Measurements from ENCODE around the gene ACOX3.

The ACOX3 gene

DNA sequence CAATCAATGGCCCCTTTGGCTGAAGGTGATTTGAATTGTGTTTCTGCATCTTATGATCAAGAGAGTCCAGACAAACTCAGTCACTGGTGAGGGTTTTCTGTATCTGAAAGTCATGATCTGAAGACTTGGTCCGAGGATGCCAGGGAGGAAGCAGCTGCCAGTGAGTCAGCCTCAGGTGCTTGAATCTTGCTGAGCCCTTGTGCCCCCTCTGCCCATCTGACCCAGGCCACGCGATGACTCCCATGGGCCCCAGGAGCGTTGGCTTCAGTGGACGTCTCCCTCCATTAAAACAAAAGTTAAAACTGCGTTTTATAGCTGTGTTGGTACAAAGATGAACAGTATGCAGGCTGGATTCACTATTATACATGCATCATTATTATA lies 109.0 kb downstream of the ACOX3 start:
- H3K27ac ChIP-seq (ENCODE audit: insufficient read depth, low read length, poor library complexity, severe bottlenecking) = no peak overlapping the region
- DNase-seq = no peak
- no peaks in the 10 kb centered on the region for H3K27me3 ChIP-seq (replicated peaks; ENCODE audit: control insufficient read depth, insufficient read depth, low read length, poor library complexity, severe bottlenecking)
- H3K4me3 ChIP-seq (ENCODE audit: insufficient read depth, low read depth, low read length, poor library complexity, severe bottlenecking) = no peak overlapping the region
- H3K36me3 ChIP-seq (ENCODE audit: control insufficient read depth, insufficient read depth, low read length) = no peaks in the 10 kb centered on the region
- no peaks in the 10 kb centered on the region for H3K9me3 ChIP-seq (ENCODE audit: control insufficient read depth, low read length)
- no peaks in the 10 kb centered on the region for H3K4me1 ChIP-seq (ENCODE audit: control insufficient read depth, insufficient read depth, low read length, poor library complexity, severe bottlenecking)

DNA sequence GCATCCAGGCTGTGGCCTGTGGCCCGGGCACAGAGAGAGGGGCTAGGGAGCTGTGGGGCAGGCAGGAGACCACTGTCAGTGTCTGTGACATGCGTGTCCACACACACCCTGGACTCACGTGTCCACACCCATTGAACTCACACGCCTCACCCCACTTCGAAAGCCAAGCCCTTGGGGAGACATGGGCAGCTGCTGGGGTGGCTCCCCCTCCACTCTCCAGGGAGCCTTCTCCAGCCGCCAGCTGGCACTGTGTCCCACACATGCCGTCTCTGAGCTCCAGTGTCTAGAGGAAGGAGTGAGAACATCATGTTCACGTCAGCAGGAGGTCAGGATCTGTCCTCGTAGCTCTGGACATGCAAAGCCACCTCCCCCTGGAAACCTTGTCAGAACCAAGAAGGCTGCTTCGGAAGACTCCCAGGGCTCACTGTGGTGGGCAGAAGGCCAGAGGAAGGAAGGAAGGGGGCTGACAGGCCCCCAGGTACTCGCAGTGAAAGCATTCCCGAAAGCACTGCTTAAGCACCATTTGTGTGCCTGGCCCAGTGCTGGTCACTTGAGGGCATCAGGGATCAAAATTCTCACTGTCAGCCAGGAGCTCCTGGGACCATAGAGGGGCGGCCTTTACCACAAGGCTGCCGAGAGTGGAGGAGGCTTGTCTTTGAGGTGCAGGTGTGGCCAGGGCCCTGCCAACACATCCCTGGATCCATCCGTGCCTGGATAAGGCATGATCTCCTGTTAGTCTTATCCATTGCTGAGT lies 109.5 kb downstream of the ACOX3 start:
- Histone ChIP-seq H3K9me3 (ENCODE audit: control insufficient read depth, low read length) (no peaks in the 10 kb centered on the region), H3K36me3 (ENCODE audit: control insufficient read depth, insufficient read depth, low read length) (no peaks in the 10 kb centered on the region), H3K4me1 (ENCODE audit: control insufficient read depth, insufficient read depth, low read length, poor library complexity, severe bottlenecking) (no peaks in the 10 kb centered on the region), H3K4me3 (ENCODE audit: insufficient read depth, low read depth, low read length, poor library complexity, severe bottlenecking) (no peak overlapping the region), H3K27me3 (replicated peaks; ENCODE audit: control insufficient read depth, insufficient read depth, low read length, poor library complexity, severe bottlenecking) (no peaks in the 10 kb centered on the region), H3K27ac (ENCODE audit: insufficient read depth, low read length, poor library complexity, severe bottlenecking) (no peak overlapping the region)
- no peak for DNase-seq

DNA sequence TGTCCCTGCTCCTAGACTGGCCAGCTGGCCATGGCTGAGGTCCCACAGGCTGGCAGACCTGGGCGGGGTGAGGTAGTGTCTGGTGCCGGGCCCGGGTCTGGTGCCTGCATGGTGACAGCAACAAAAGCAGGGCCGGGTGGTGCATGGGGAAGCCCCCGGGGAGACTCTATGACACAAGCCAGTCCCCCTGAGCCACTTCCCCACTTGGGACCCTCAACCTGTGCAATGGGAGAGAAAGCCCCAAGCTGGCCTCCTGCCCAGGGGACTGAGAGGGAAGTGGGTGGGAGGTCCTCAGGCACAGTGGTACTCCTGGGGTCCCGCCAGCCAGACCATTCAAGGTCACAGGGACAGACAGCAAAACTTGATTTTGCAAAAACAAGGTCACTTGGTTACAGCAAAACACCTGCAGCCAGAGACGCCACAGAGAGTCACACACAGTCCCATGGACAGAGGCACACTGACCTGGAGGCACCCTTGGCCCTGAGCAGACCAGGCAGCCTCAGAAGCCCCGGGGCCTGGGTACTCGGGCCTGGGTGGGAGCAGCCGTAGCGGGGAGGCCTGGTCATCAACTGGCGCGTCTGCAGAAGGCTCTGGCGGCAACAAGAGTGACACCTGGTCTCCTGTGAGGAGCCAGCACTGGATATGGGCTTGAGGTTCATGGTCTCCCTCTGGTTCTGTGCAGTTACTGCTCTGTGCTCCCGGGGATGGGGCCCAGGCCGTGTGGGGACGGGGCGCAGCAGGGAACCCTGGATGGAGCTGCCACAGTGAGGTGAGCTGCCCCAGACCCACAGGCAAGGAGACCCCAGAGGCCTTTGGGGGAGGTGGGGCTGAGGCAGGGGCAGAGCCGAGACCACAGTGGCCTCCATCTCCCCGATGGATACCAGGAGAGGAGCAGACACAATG lies 110.4 kb downstream of the ACOX3 start:
- H3K4me3 ChIP-seq (ENCODE audit: insufficient read depth, low read depth, low read length, poor library complexity, severe bottlenecking) = no peak overlapping the region
- H3K9me3 ChIP-seq (ENCODE audit: control insufficient read depth, low read length) = no peaks in the 10 kb centered on the region
- H3K4me1 ChIP-seq (ENCODE audit: control insufficient read depth, insufficient read depth, low read length, poor library complexity, severe bottlenecking) = no peaks in the 10 kb centered on the region
- DNase-seq = no peak
- H3K36me3 ChIP-seq (ENCODE audit: control insufficient read depth, insufficient read depth, low read length) = no peaks in the 10 kb centered on the region
- H3K27ac ChIP-seq (ENCODE audit: insufficient read depth, low read length, poor library complexity, severe bottlenecking) = no peak overlapping the region
- no peaks in the 10 kb centered on the region for H3K27me3 ChIP-seq (replicated peaks; ENCODE audit: control insufficient read depth, insufficient read depth, low read length, poor library complexity, severe bottlenecking)

DNA sequence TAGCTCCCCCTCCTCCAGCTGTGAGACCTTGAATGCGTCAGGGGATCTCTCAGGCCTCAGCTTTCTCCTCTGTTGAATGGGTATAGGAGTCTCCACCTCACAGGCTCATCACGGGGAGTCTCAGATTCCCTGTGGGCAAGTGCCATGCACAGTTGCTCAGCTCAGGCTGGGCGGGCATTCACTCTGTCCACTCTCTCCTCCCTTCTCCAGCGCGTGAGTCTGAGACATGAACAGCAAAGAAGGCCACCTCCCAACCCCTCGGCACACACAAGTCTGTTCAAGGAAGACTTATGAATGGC lies 111.0 kb downstream of the ACOX3 start:
- H3K27me3 ChIP-seq (replicated peaks; ENCODE audit: control insufficient read depth, insufficient read depth, low read length, poor library complexity, severe bottlenecking) = no peaks in the 10 kb centered on the region
- no peak overlapping the region for H3K27ac ChIP-seq (ENCODE audit: insufficient read depth, low read length, poor library complexity, severe bottlenecking)
- DNase-seq = no peak
- no peaks in the 10 kb centered on the region for H3K36me3 ChIP-seq (ENCODE audit: control insufficient read depth, insufficient read depth, low read length)
- H3K9me3 ChIP-seq (ENCODE audit: control insufficient read depth, low read length) = no peaks in the 10 kb centered on the region
- H3K4me1 ChIP-seq (ENCODE audit: control insufficient read depth, insufficient read depth, low read length, poor library complexity, severe bottlenecking) = no peaks in the 10 kb centered on the region
- no peak overlapping the region for H3K4me3 ChIP-seq (ENCODE audit: insufficient read depth, low read depth, low read length, poor library complexity, severe bottlenecking)

DNA sequence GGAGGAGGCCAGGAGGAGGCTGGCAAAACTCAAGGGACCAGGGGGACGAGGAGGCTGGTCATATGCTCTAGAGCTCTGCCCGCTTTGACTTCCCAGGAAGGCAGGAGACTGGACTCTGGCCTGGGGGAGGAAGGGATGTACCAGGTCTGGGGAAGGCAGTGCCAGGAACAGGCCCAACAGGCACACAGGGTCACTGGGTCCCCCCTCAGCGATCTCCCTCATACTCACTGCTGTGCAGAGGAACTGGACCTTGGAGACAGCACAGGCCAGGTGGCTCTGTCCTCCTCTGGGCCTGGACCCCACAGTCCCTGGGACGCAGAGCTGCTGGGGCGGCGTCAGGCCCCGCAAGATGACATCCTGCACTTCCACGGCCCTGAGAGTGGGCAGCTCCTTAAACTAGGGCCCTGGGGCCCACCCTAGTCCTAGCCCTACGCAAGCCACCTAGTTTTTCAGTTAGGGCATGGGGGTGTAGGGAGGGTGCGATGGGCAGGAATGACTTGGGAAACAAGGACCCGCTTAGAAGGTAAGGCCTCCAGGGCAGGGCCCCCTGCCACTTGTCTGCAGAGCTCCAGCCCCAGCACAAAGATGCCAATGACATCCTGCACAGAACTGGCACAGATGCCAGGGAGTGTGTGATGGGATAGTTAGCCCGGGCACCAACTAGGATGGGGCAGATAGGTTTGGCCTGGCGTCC lies 111.5 kb downstream of the ACOX3 start:
- no peaks in the 10 kb centered on the region for H3K4me1 ChIP-seq (ENCODE audit: control insufficient read depth, insufficient read depth, low read length, poor library complexity, severe bottlenecking)
- no peaks in the 10 kb centered on the region for H3K36me3 ChIP-seq (ENCODE audit: control insufficient read depth, insufficient read depth, low read length)
- H3K27ac ChIP-seq (ENCODE audit: insufficient read depth, low read length, poor library complexity, severe bottlenecking) = no peak overlapping the region
- no peak overlapping the region for H3K4me3 ChIP-seq (ENCODE audit: insufficient read depth, low read depth, low read length, poor library complexity, severe bottlenecking)
- DNase-seq = no peak
- H3K27me3 ChIP-seq (replicated peaks; ENCODE audit: control insufficient read depth, insufficient read depth, low read length, poor library complexity, severe bottlenecking) = no peaks in the 10 kb centered on the region
- H3K9me3 ChIP-seq (ENCODE audit: control insufficient read depth, low read length) = no peaks in the 10 kb centered on the region

DNA sequence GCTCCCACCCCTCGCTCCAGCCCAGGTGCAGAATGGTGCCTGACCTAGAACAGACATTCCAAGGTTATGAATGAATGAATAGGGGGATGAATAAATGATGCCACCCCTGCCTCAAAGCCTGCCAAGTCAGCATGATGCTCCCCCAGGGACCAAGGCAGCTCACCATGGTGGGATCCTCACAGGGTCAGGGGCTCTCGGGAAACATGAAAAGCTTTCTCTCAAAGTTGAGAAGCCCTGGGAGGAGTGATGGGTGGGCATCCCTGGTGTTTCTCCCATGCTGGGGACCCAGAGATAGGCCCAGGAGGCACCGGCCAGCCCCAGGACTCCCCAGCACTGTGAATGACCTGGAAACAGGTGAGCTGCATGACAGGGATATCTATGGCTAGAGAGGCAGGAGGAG lies 112.1 kb downstream of the ACOX3 start:
- Histone ChIP-seq H3K27ac (ENCODE audit: insufficient read depth, low read length, poor library complexity, severe bottlenecking) (no peak overlapping the region), H3K4me3 (ENCODE audit: insufficient read depth, low read depth, low read length, poor library complexity, severe bottlenecking) (no peak overlapping the region), H3K36me3 (ENCODE audit: control insufficient read depth, insufficient read depth, low read length) (no peaks in the 10 kb centered on the region), H3K9me3 (ENCODE audit: control insufficient read depth, low read length) (no peaks in the 10 kb centered on the region), H3K27me3 (replicated peaks; ENCODE audit: control insufficient read depth, insufficient read depth, low read length, poor library complexity, severe bottlenecking) (no peaks in the 10 kb centered on the region), H3K4me1 (ENCODE audit: control insufficient read depth, insufficient read depth, low read length, poor library complexity, severe bottlenecking) (no peaks in the 10 kb centered on the region)
- DNase-seq = no peak

DNA sequence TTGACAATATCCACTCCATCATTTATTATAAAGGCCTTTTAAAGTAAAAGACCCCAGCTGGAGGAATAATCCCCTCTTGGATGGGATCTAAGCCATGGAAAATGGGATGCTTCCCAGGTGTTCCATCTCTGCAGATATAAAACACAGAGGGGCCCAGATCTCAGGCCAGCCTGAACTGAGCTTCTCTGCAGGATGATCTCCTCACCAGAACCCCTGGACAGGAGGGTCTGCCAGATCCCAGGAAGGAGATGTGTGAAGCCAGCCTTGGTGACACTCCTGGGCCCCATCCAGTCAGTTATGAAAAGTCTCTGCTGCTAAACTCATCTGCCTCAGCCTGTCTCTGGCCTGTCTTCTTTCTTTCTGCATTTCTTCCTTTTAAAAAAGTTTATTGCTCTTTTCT lies 114.3 kb downstream of the ACOX3 start:
- no peak overlapping the region for H3K4me3 ChIP-seq (ENCODE audit: insufficient read depth, low read depth, low read length, poor library complexity, severe bottlenecking)
- H3K36me3 ChIP-seq (ENCODE audit: control insufficient read depth, insufficient read depth, low read length) = no peaks in the 10 kb centered on the region
- no peak overlapping the region for H3K27ac ChIP-seq (ENCODE audit: insufficient read depth, low read length, poor library complexity, severe bottlenecking)
- H3K9me3 ChIP-seq (ENCODE audit: control insufficient read depth, low read length) = no peaks in the 10 kb centered on the region
- DNase-seq = no peak
- no peaks in the 10 kb centered on the region for H3K27me3 ChIP-seq (replicated peaks; ENCODE audit: control insufficient read depth, insufficient read depth, low read length, poor library complexity, severe bottlenecking)
- H3K4me1 ChIP-seq (ENCODE audit: control insufficient read depth, insufficient read depth, low read length, poor library complexity, severe bottlenecking) = no peaks in the 10 kb centered on the region

DNA sequence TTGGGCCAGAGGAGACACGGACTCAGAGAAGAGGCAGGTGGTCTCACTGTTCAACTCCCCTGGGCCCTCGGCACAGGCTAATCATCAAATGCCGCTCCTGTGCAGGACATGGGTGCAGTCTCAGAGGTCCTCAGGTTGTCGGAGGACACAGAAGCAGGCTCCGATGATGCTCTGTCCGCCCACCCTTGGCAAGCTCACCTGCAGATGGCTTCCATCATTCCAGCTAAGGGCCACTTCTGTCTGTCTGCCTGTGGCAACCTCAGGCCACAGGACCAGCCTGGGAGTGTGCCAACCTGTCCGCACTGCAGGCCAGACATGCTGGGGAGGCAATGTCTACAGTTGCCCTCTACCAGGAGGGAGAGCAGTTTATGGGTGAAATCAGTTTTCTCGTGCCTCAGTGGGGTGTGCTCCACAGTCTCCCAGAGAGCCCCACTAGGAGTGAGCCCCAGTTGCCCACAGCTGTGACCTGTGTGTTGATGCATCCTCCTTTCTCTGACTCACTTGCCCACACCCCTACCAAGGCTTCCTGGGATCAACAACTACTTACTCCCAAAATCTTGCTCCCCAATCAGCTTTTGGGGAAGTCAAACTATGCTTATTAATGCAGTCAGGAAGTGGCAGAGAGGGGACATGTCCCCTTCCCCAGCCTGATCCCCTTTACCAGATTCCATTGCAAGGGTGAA lies 115.1 kb downstream of the ACOX3 start:
- Histone ChIP-seq H3K9me3 (ENCODE audit: control insufficient read depth, low read length) (no peaks in the 10 kb centered on the region), H3K27me3 (replicated peaks; ENCODE audit: control insufficient read depth, insufficient read depth, low read length, poor library complexity, severe bottlenecking) (no peaks in the 10 kb centered on the region), H3K4me1 (ENCODE audit: control insufficient read depth, insufficient read depth, low read length, poor library complexity, severe bottlenecking) (no peaks in the 10 kb centered on the region), H3K36me3 (ENCODE audit: control insufficient read depth, insufficient read depth, low read length) (no peaks in the 10 kb centered on the region), H3K4me3 (ENCODE audit: insufficient read depth, low read depth, low read length, poor library complexity, severe bottlenecking) (no peak overlapping the region), H3K27ac (ENCODE audit: insufficient read depth, low read length, poor library complexity, severe bottlenecking) (no peak overlapping the region)
- no peak for DNase-seq

DNA sequence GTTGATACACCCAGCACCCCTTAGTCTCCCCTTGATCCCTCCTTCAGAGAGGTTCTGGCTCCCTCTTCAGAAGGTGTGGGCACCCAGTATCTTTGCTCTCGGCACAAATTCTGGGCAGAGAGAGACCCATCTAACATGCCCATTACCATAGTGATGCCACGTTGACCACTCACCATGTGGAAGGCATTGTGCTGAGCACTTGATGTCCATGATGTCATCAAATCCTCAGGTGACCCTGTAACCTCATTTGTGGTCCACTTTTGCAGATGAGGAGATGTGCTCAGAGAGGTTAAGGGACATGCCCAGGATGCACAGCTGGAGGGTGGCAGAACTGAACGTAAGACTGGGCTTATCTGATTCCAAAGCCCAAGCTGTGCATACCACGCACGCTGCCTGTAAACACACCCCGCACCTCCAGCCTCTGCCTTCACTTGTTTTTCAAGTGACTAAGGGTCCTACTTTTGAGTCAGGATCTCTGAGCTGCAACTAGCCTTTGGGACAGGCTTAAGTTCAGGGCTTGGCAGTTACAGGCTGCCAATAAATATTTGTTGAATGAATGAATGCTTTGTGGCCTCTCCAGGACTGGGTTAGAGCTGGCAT lies 115.8 kb downstream of the ACOX3 start:
- Histone ChIP-seq H3K36me3 (ENCODE audit: control insufficient read depth, insufficient read depth, low read length) (no peaks in the 10 kb centered on the region), H3K4me1 (ENCODE audit: control insufficient read depth, insufficient read depth, low read length, poor library complexity, severe bottlenecking) (no peaks in the 10 kb centered on the region), H3K27ac (ENCODE audit: insufficient read depth, low read length, poor library complexity, severe bottlenecking) (no peak overlapping the region), H3K27me3 (replicated peaks; ENCODE audit: control insufficient read depth, insufficient read depth, low read length, poor library complexity, severe bottlenecking) (no peaks in the 10 kb centered on the region), H3K4me3 (ENCODE audit: insufficient read depth, low read depth, low read length, poor library complexity, severe bottlenecking) (no peak overlapping the region), H3K9me3 (ENCODE audit: control insufficient read depth, low read length) (no peaks in the 10 kb centered on the region)
- DNase-seq = no peak

All from effector memory CD4-positive, alpha-beta T cell (primary cell).